Hematopoietic multipotent progenitor cell (in vitro differentiated cells): ENCODE data around the gene BLZF1. TPM values are rescaled to one million over a fixed set of nuclear protein-coding genes. Genes with fewer than 3 reads are reported as not detected.
"Not testable (repeated sequence)": the region's sequence is repeated elsewhere in the genome, so short reads cannot be mapped to it uniquely, and the experiment has no call there.

ENCODE experiments used
- DNase-seq, 3 donors: peaks; one replicate each; pipeline ENCODE4 v3.0.0-alpha.2; 2011 to 2015; ENCODE audit warnings: low read depth in 2 of 3, low spot score in 2 of 3
- total RNA-seq: library from RNA; depleted of rRNA; stranded (reverse); fragments of >200 nt; gene quantifications from one replicate; pipeline ENCODE4 v1.2.3, GENCODE V29; 2012

The BLZF1 gene
- total RNA-seq, 1 donor: 7.8 TPM

GRCh38 chr1:169348383-169349036 is 19.5 kb upstream of the BLZF1 start:
- peak; percentile 18 to 81 (median 58) for DNase-seq

GRCh38 chr1:169360415-169360814 is 7.6 kb upstream of the BLZF1 start:
- no peak for DNase-seq

GRCh38 chr1:169361281-169361680 is 6.7 kb upstream of the BLZF1 start:
- DNase-seq: no peak

GRCh38 chr1:169363046-169363730 is 4.8 kb upstream of the BLZF1 start:
- no peak for DNase-seq

- no peak for DNase-seq
Measured at GRCh38 chr1:169364948-169365347, 3.0 kb upstream of the BLZF1 start.

- peak in 1 of 3 donors; percentile 3 for DNase-seq
Measured at GRCh38 chr1:169367096-169367685, 804 bp upstream of the BLZF1 start.

GRCh38 chr1:169368406-169368769 is 393 bp downstream of the BLZF1 start:
- peak in 2 of 3 donors; percentile 25 to 39 for DNase-seq

- DNase-seq: peak in 2 of 3 donors; percentile 41 to 66
Measured at GRCh38 chr1:169371404-169371803, 3.4 kb downstream of the BLZF1 start.

- DNase-seq: no peak
Measured at GRCh38 chr1:169381162-169381561, 13.2 kb downstream of the BLZF1 start.

- DNase-seq: no peak
Measured at GRCh38 chr1:169383449-169383848, 15.5 kb downstream of the BLZF1 start.

- DNase-seq: no peak
Measured at GRCh38 chr1:169387399-169387798, 19.4 kb downstream of the BLZF1 start.

GRCh38 chr1:169390303-169390702 is 22.3 kb downstream of the BLZF1 start:
- DNase-seq: no peak

GRCh38 chr1:169392406-169392805 is 24.4 kb downstream of the BLZF1 start:
- DNase-seq: no peak

GRCh38 chr1:169395955-169396354 is 28.0 kb downstream of the BLZF1 start:
- DNase-seq: no peak

- not testable (repeated sequence) for DNase-seq
Measured at GRCh38 chr1:169402578-169402977, 34.6 kb downstream of the BLZF1 start.

- DNase-seq: not testable (repeated sequence)
Measured at GRCh38 chr1:169408340-169408739, 40.3 kb downstream of the BLZF1 start.

- no peak for DNase-seq
Measured at GRCh38 chr1:169414952-169415351, 47.0 kb downstream of the BLZF1 start.

GRCh38 chr1:169421309-169421708 is 53.3 kb downstream of the BLZF1 start:
- DNase-seq: no peak

- DNase-seq: no peak
Measured at GRCh38 chr1:169426174-169426705, 58.2 kb downstream of the BLZF1 start.

- DNase-seq: peak in 2 of 3 donors; percentile 72 to 78
Measured at GRCh38 chr1:169427081-169427641, 59.2 kb downstream of the BLZF1 start, which contains the start of gene CCDC181. CCDC181 (minus strand) TSS chr1:169427474; CDS start chr1:169424927, 2,547 bp downstream.
